Natural killer cell (primary cell): Measurements from ENCODE around the gene NIF3L1. TPM values are rescaled to one million over a fixed set of nuclear protein-coding genes. Genes with fewer than 3 reads are reported as not detected.
"Not testable (repeated sequence)": the region's sequence is repeated elsewhere in the genome, so short reads cannot be mapped to it uniquely, and the experiment has no call there.

Experiments
- ATAC-seq, 3 donors: fragments of 150-1000 bp in 2 of 3; fragments of 200-7000 bp in 1 of 3; cut with Tn5 transposase; 1 replicate in 1 of 3; 2 replicates in 2 of 3; pipeline ENCODE4 v1.10.0; 2021; ENCODE audit warnings: mild to moderate bottlenecking in 2 of 3, moderate library complexity in 2 of 3
- DNase-seq, 2 donors: peaks; one replicate each; pipeline versions ENCODE4 v3.0.0 to v3.0.0-alpha.2; 2013 to 2021; ENCODE audit warnings: mixed read lengths in 1 of 2
- H3K27ac ChIP-seq: one replicate; pipeline ENCODE4 v1.5.1; 2013; ENCODE audit warnings: mild to moderate bottlenecking, low read length
- H3K27me3 ChIP-seq: one replicate; pipeline ENCODE4 v1.6.1; 2013; ENCODE audit warnings: low read length; ENCODE audit not compliant: control insufficient read depth, insufficient read depth
- H3K36me3 ChIP-seq: one replicate; pipeline ENCODE4 v1.6.1; 2013; ENCODE audit warnings: low read length; ENCODE audit not compliant: control insufficient read depth, insufficient read depth
- H3K4me1 ChIP-seq: one replicate; pipeline ENCODE4 v1.6.1; 2013; ENCODE audit warnings: low read length; ENCODE audit not compliant: control insufficient read depth, insufficient read depth
- H3K4me3 ChIP-seq: one replicate; pipeline ENCODE4 v1.5.1; 2013; ENCODE audit warnings: low read length
- H3K9me3 ChIP-seq: one replicate; pipeline ENCODE4 v1.6.1; 2013; ENCODE audit warnings: low read length; ENCODE audit not compliant: control insufficient read depth, insufficient read depth
- H3K27ac Mint-ChIP-seq, 2 donors: one replicate each; pipeline ENCODE4 v1.8.0; 2022; ENCODE audit warnings: mild to moderate bottlenecking in 2 of 2, mixed read lengths in 2 of 2, moderate library complexity in 1 of 2
- H3K27me3 Mint-ChIP-seq, 2 donors: one replicate each; pipeline ENCODE4 v1.8.0; 2022; ENCODE audit warnings: low read depth in 2 of 2, mixed read lengths in 2 of 2
- H3K36me3 Mint-ChIP-seq: one replicate; pipeline ENCODE4 v1.8.0; 2022; ENCODE audit warnings: mixed read lengths
- H3K4me1 Mint-ChIP-seq, 2 donors: one replicate each; pipeline ENCODE4 v1.8.0; 2022; ENCODE audit warnings: mixed read lengths in 2 of 2
- H3K4me3 Mint-ChIP-seq: one replicate; pipeline ENCODE4 v1.8.0; 2022; ENCODE audit warnings: mild to moderate bottlenecking, moderate library complexity, mixed read lengths
- H3K9me3 Mint-ChIP-seq, 2 donors: one replicate each; pipeline ENCODE4 v1.8.0; 2022; ENCODE audit warnings: mixed read lengths in 2 of 2
- WGBS: methylation state at CpG from one replicate; pipeline ENCODE4 v1.1.7; 2013; ENCODE audit warnings: missing lambda C conversion rate; ENCODE audit not compliant: insufficient coverage; 5-methylcytosine and 5-hydroxymethylcytosine counted together
- intact Hi-C: fragments of 100-400 bp; cut with micrococcal nuclease; formaldehyde crosslinking; loops from one replicate; pipeline ENCODE4 v1.14.2; 2022
- total RNA-seq, 4 donors: library from RNA; stranded (reverse); fragments of 120-200 nt in 1 of 4; gene quantifications; one replicate each; pipeline versions ENCODE4 v1.2.3 to v1.2.4, GENCODE V29; 2013 to 2022
- TF ChIP-seq, protein P1 (sequence below): fragments of 200-600 bp; IDR thresholded peaks from one replicate; pipeline ENCODE4 v1.8.0; 2022; ENCODE audit warnings: antibody characterized with exemption

The NIF3L1 gene
- total RNA-seq, 3 donors from 2014 or later (not counting 1 experiment from before 2014, with no cell fraction given), result 8.8 to 13.3 (median 9.6) TPM

DNA sequence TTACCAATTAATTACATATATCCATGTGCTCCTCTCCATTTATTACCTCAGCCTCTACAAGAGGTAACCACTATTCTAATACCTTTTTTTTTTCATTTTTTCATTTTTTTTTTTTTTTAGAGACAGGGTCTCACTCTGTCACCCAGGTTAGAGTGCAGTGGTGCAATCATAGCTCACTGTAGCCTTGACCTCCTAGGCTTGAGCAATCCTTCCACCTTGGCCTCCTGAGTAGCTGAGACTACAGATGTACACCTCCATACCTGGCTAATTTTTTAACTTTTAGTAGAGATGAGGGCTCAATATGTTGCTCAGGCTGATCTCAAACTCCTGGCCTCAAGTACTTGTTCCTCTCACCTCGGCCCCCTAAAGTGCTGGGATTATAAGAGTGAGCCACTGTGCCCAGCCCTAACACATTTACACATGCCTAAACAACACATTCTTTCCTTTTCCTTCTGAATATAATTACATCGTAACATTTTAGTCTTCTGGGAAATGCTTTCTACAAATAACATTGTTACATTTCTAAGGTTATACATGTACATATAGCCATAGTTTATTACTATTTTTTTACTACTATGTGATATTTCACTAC lies 10.8 kb upstream of the NIF3L1 start:
- no peak overlapping the region for H3K4me3 ChIP-seq
- no peaks in the 10 kb centered on the region for H3K4me1 Mint-ChIP-seq
- H3K27ac ChIP-seq, result no peak overlapping the region
- peaks cover 6% of the 10 kb centered on the region for H3K36me3 Mint-ChIP-seq
- DNase-seq (no peak), ATAC-seq (no peak)
- peaks cover 65% of the 10 kb centered on the region for H3K36me3 ChIP-seq
- no peaks in the 10 kb centered on the region for H3K9me3 ChIP-seq
- TF ChIP-seq, protein P1, sequence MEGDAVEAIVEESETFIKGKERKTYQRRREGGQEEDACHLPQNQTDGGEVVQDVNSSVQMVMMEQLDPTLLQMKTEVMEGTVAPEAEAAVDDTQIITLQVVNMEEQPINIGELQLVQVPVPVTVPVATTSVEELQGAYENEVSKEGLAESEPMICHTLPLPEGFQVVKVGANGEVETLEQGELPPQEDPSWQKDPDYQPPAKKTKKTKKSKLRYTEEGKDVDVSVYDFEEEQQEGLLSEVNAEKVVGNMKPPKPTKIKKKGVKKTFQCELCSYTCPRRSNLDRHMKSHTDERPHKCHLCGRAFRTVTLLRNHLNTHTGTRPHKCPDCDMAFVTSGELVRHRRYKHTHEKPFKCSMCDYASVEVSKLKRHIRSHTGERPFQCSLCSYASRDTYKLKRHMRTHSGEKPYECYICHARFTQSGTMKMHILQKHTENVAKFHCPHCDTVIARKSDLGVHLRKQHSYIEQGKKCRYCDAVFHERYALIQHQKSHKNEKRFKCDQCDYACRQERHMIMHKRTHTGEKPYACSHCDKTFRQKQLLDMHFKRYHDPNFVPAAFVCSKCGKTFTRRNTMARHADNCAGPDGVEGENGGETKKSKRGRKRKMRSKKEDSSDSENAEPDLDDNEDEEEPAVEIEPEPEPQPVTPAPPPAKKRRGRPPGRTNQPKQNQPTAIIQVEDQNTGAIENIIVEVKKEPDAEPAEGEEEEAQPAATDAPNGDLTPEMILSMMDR, result no peak
- H3K4me1 ChIP-seq, result no peaks in the 10 kb centered on the region
- H3K27ac Mint-ChIP-seq, result no peak overlapping the region
- WGBS, result 100% methylated on average over 1 of the region's 2 CpGs
- no peaks in the 10 kb centered on the region for H3K27me3 ChIP-seq
- no peak overlapping the region for H3K4me3 Mint-ChIP-seq
- H3K27me3 Mint-ChIP-seq, result no peaks in the 10 kb centered on the region
- intact Hi-C loops, result no loop called here
- no peaks in the 10 kb centered on the region for H3K9me3 Mint-ChIP-seq

DNA sequence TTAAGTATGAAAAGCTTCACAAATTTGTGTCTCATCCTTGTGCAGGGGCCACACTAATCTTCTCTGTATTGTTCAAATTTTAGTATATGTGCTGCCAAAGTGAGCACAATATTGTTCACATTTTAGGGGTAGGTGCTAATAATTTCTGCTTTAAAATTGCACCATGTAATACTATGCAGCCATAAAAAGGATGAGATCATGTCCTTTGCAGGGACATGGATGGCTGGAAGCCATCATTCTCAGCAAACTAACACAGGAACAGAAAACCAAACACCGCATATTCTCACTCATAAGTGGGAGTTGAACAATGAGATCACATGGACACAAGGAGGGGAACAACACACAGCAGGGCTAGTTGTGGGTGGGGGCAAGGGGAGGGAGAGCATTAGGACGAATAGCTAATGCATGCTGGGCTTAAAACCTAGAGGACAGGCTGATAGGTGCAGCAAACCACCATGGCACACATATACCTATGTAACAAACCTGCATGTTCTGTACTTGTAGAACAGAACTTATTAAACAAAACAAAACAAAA lies 7.4 kb upstream of the NIF3L1 start:
- H3K27ac Mint-ChIP-seq, ATAC-seq, intact Hi-C loops, H3K4me3 ChIP-seq, H3K36me3 Mint-ChIP-seq, H3K27me3 ChIP-seq, H3K27me3 Mint-ChIP-seq, H3K4me1 ChIP-seq, H3K27ac ChIP-seq, H3K9me3 ChIP-seq, H3K4me3 Mint-ChIP-seq, H3K4me1 Mint-ChIP-seq, DNase-seq, H3K9me3 Mint-ChIP-seq: not testable (repeated sequence)
- H3K36me3 ChIP-seq, result peaks cover 63% of the 10 kb centered on the region
- 100% methylated on average over 1 of the region's 2 CpGs for WGBS

DNA sequence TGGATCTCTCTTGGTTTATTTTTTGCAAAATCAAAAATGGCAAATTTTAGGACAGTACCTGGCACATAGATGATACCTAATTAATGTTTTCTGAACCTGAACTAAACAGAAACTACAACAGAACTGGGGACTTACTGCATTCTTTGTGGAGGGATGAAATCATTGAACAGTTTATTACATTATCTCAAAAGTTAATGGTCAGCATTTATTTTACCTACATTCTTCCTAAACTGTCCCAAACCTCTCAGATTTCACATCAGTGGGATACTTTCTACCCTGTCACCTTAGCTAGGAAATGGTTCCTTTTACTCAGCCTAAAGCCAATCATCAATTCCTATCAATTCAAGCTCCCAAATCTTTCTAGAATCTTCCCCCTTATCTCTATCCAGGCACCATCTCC lies 10.3 kb downstream of the NIF3L1 start:
- TF ChIP-seq, protein P1, result no peak
- Histone ChIP-seq H3K27me3 (no peaks in the 10 kb centered on the region), H3K27ac (no peak overlapping the region), H3K9me3 (no peaks in the 10 kb centered on the region), H3K36me3 (peaks cover 68% of the 10 kb centered on the region), H3K4me3 (no peak overlapping the region), H3K4me1 (no peaks in the 10 kb centered on the region)
- ATAC-seq, result no peak
- peak overlapping the region in 1 of 2 donors; percentile 4 for H3K27ac Mint-ChIP-seq
- H3K4me1 Mint-ChIP-seq, result peaks cover 6 to 8% of the 10 kb centered on the region in 2 donors
- no peak for DNase-seq
- H3K4me3 Mint-ChIP-seq, result no peak overlapping the region
- intact Hi-C loops, result no loop called here
- H3K36me3 Mint-ChIP-seq, result peaks cover 31% of the 10 kb centered on the region
- no peaks in the 10 kb centered on the region for H3K9me3 Mint-ChIP-seq
- no peaks in the 10 kb centered on the region for H3K27me3 Mint-ChIP-seq

DNA sequence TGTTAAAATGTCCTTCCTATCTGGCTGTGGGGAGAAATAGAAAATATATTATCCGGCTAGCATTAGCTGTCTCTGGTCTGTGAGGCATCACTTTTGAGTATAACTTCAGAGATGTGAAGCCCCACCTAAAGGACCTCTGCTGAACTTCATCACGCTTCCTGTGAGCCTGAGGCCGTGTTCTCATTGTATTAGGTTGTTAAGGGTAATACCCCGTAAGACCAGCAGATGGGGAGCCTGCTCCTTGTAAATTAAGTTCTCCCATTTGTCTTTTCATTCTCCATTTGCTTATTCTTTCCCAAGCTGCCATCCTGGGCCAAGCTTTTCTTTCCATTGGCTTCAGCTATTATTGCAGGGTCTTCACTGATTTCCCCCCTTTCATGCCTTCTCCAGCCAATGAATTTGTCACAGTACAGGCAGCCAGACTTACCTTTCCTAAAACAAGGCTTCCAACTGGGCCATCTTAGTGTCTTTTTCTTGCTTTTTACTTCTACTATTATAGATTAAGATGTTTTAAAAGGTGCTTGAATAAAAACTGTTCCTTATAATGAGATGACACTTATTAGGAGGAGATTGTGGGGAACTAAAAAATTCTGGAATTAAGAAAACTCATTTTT lies 12.4 kb downstream of the NIF3L1 start:
- 0% methylated on average over 4 of the region's 4 CpGs for WGBS
- ATAC-seq, result peak; percentile 100
- no peaks in the 10 kb centered on the region for H3K9me3 Mint-ChIP-seq
- Histone ChIP-seq H3K27ac (peak overlapping the region; percentile 34), H3K4me1 (no peaks in the 10 kb centered on the region), H3K4me3 (no peak overlapping the region), H3K27me3 (no peaks in the 10 kb centered on the region), H3K36me3 (peaks cover 51% of the 10 kb centered on the region), H3K9me3 (no peaks in the 10 kb centered on the region)
- H3K27ac Mint-ChIP-seq, result peak overlapping the region; percentile 63
- intact Hi-C loops, result loop anchor here (1.0 to 2.0 kb wide), 6 partner anchors 168 to 331 kb away; no protein-coding TSS in a partner anchor
- no peak overlapping the region for H3K4me3 Mint-ChIP-seq
- H3K4me1 Mint-ChIP-seq, result peaks cover 6 to 8% of the 10 kb centered on the region in 2 donors
- TF ChIP-seq, protein P1, result peak; percentile 87
- no peaks in the 10 kb centered on the region for H3K27me3 Mint-ChIP-seq
- peaks cover 15% of the 10 kb centered on the region for H3K36me3 Mint-ChIP-seq
- DNase-seq, result peak; percentile 55 to 91
